Upper lobe of left lung (tissue), 4 donors: ENCODE data around the gene GSN.

Experiments used
- EP300 ChIP-seq, 4 donors: sonication (generic); formaldehyde crosslinking; IDR thresholded peaks; one replicate each; pipeline ENCODE4 v1.5.1; 2017; ENCODE audit warnings: antibody characterized with exemption in 4 of 4, control low read depth in 2 of 4
- POLR2A ChIP-seq, 4 donors: fragments of 450-650 bp; IDR thresholded peaks; one replicate each; pipeline ENCODE4 v1.5.1; 2016 to 2017; ENCODE audit warnings: antibody characterized with exemption in 4 of 4, mild to moderate bottlenecking in 2 of 4
- POLR2AphosphoS5 ChIP-seq, 2 donors: sonication (generic); formaldehyde crosslinking; IDR thresholded peaks; one replicate each; pipeline ENCODE4 v1.5.1; 2017; ENCODE audit warnings: antibody characterized with exemption in 2 of 2
- TF ChIP-seq, protein P1 (sequence below), 6 experiments: fragments of 450-650 bp in 4 of 6; fragments of 200-600 bp in 2 of 6; sonication (generic) in 2 of 6; IDR thresholded peaks; one replicate each; pipeline ENCODE4 v1.5.1; 2016 to 2019; ENCODE audit warnings: antibody characterized with exemption in 6 of 6

- TF ChIP-seq, protein P1, sequence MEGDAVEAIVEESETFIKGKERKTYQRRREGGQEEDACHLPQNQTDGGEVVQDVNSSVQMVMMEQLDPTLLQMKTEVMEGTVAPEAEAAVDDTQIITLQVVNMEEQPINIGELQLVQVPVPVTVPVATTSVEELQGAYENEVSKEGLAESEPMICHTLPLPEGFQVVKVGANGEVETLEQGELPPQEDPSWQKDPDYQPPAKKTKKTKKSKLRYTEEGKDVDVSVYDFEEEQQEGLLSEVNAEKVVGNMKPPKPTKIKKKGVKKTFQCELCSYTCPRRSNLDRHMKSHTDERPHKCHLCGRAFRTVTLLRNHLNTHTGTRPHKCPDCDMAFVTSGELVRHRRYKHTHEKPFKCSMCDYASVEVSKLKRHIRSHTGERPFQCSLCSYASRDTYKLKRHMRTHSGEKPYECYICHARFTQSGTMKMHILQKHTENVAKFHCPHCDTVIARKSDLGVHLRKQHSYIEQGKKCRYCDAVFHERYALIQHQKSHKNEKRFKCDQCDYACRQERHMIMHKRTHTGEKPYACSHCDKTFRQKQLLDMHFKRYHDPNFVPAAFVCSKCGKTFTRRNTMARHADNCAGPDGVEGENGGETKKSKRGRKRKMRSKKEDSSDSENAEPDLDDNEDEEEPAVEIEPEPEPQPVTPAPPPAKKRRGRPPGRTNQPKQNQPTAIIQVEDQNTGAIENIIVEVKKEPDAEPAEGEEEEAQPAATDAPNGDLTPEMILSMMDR (IDR thresholded peaks at IDR 0.05): no peak
- TF ChIP-seq POLR2AphosphoS5 (IDR thresholded peaks at IDR 0.05): no peak
- TF ChIP-seq POLR2A (IDR thresholded peaks at IDR 0.05): no peak
- no peak for TF ChIP-seq EP300 (IDR thresholded peaks at IDR 0.05)
Observed at GRCh38 chr9:121288673-121289025, 20.7 kb downstream of the GSN start.
